CD14-positive monocyte (primary cell): ENCODE results near the gene MRPL50. TPM values are rescaled to one million over a fixed set of nuclear protein-coding genes. Genes with fewer than 3 reads are reported as not detected.

Source experiments
- DNase-seq, 3 donors: peaks; one replicate each; pipeline ENCODE4 v3.0.0-alpha.2; 2011 to 2022
- H2AFZ ChIP-seq: 2 replicates; pipeline ENCODE4 v1.6.0; 2012; ENCODE audit warnings: mild to moderate bottlenecking, low read depth, low read length, inconsistent platforms; ENCODE audit not compliant: insufficient read depth, poor library complexity, severe bottlenecking
- H3K27ac ChIP-seq, 2 donors: 1 replicate in 1 of 2; 2 replicates in 1 of 2; pipeline ENCODE4 v1.5.1; 2012 to 2013; ENCODE audit warnings: low read length in 2 of 2, control low read depth in 1 of 2, inconsistent platforms in 1 of 2, low read depth in 1 of 2, mild to moderate bottlenecking in 1 of 2
- H3K27me3 ChIP-seq, 2 donors: one replicate each; pipeline versions ENCODE4 v1.6.0 to v1.6.1; 2011 to 2013; ENCODE audit warnings: low read length in 2 of 2; ENCODE audit not compliant: control insufficient read depth in 2 of 2, insufficient read depth in 2 of 2
- H3K36me3 ChIP-seq, 2 donors: replicated peaks in 1 of 2; 1 replicate in 1 of 2; 2 replicates in 1 of 2; pipeline versions ENCODE4 v1.5.1 to v1.6.1; 2012 to 2013; ENCODE audit warnings: low read length in 2 of 2, control low read depth in 1 of 2, inconsistent platforms in 1 of 2, mild to moderate bottlenecking in 1 of 2; ENCODE audit not compliant: insufficient read depth in 2 of 2, control insufficient read depth in 1 of 2
- H3K4me1 ChIP-seq, 2 donors: 1 replicate in 1 of 2; 2 replicates in 1 of 2; pipeline versions ENCODE4 v1.5.1 to v1.6.1; 2012 to 2013; ENCODE audit warnings: low read length in 2 of 2, control low read depth in 1 of 2, inconsistent platforms in 1 of 2, mild to moderate bottlenecking in 1 of 2, moderate library complexity in 1 of 2; ENCODE audit not compliant: insufficient read depth in 2 of 2, control insufficient read depth in 1 of 2
- H3K4me2 ChIP-seq: replicated peaks from 2 replicates; pipeline ENCODE3; 2012; ENCODE audit warnings: low read length, moderate library complexity, mild to moderate bottlenecking; ENCODE audit not compliant: poor library complexity, severe bottlenecking; ENCODE audit errors: extremely low read depth
- H3K4me3 ChIP-seq, 3 experiments: fragments of 200-600 bp in 1 of 3; sonication (generic) in 1 of 3; replicated peaks in 1 of 3; 1 replicate in 2 of 3; 2 replicates in 1 of 3; pipeline ENCODE4 v1.5.1; 2011 to 2013; ENCODE audit warnings: low read length in 3 of 3, mild to moderate bottlenecking in 3 of 3, control low read depth in 2 of 3, low read depth in 2 of 3, inconsistent platforms in 1 of 3, moderate library complexity in 1 of 3
- H3K79me2 ChIP-seq: 2 replicates; pipeline ENCODE4 v1.6.0; 2012; ENCODE audit warnings: mild to moderate bottlenecking, control low read depth, inconsistent platforms, low read length, moderate library complexity; ENCODE audit not compliant: insufficient read depth
- H3K9ac ChIP-seq: 2 replicates; pipeline ENCODE4 v1.6.0; 2017; ENCODE audit warnings: low read length, mild to moderate bottlenecking; ENCODE audit not compliant: insufficient read depth, poor library complexity, severe bottlenecking
- H3K9me3 ChIP-seq, 2 donors: replicated peaks in 1 of 2; 1 replicate in 1 of 2; 2 replicates in 1 of 2; pipeline versions ENCODE4 v1.5.1 to v1.6.1; 2012 to 2013; ENCODE audit warnings: low read length in 2 of 2, control low read depth in 1 of 2; ENCODE audit not compliant: control insufficient read depth in 1 of 2, insufficient read depth in 1 of 2
- H4K20me1 ChIP-seq: 2 replicates; pipeline ENCODE4 v1.6.0; 2012; ENCODE audit warnings: mild to moderate bottlenecking, low read length, control low read depth, moderate library complexity; ENCODE audit not compliant: insufficient read depth
- H3K27ac Mint-ChIP-seq, 7 donors: one replicate each; pipeline ENCODE4 v1.8.0; 2020; ENCODE audit warnings: mild to moderate bottlenecking in 7 of 7, mixed read lengths in 7 of 7, moderate library complexity in 6 of 7, inconsistent platforms in 2 of 7
- H3K27me3 Mint-ChIP-seq, 3 donors: one replicate each; pipeline ENCODE4 v1.8.0; 2021 to 2022; ENCODE audit warnings: low read depth in 3 of 3, mild to moderate bottlenecking in 3 of 3, mixed read lengths in 3 of 3, moderate library complexity in 3 of 3, inconsistent platforms in 1 of 3
- H3K36me3 Mint-ChIP-seq, 2 donors: one replicate each; pipeline ENCODE4 v1.8.0; 2020; ENCODE audit warnings: mixed read lengths in 2 of 2, inconsistent platforms in 1 of 2, mild to moderate bottlenecking in 1 of 2
- H3K4me1 Mint-ChIP-seq: one replicate; pipeline ENCODE4 v1.8.0; 2020; ENCODE audit warnings: mild to moderate bottlenecking, mixed read lengths
- H3K4me3 Mint-ChIP-seq, 2 donors: one replicate each; pipeline ENCODE4 v1.8.0; 2020; ENCODE audit warnings: mild to moderate bottlenecking in 2 of 2, mixed read lengths in 2 of 2, moderate library complexity in 1 of 2
- H3K9me3 Mint-ChIP-seq, 7 donors: one replicate each; pipeline ENCODE4 v1.8.0; 2020 to 2022; ENCODE audit warnings: mixed read lengths in 7 of 7, mild to moderate bottlenecking in 6 of 7, moderate library complexity in 6 of 7, inconsistent platforms in 2 of 7
- CTCF ChIP-seq: fragments of 200-600 bp; IDR thresholded peaks from one replicate; pipeline ENCODE4 v1.8.0; 2022; ENCODE audit warnings: antibody characterized with exemption, mild to moderate bottlenecking
- WGBS: methylation state at CpG from one replicate; pipeline ENCODE4 v1.1.5; 2013; ENCODE audit warnings: missing lambda C conversion rate; ENCODE audit not compliant: insufficient coverage; 5-methylcytosine and 5-hydroxymethylcytosine counted together
- intact Hi-C, 2 donors: fragments of 100-400 bp; cut with micrococcal nuclease; formaldehyde crosslinking; loops; one replicate each; pipeline versions ENCODE4 v1.15.0 to v1.15.1; 2023
- polyA plus RNA-seq, 3 donors: library from polyadenylated mRNA; depleted of rRNA in 1 of 3; unstranded in 2 of 3; stranded (reverse) in 1 of 3; fragments of 300-500 nt in 2 of 3; fragments of >200 nt in 1 of 3; fragmentation: Illumina TruSeq in 2 of 3; gene quantifications; 1 replicate in 2 of 3; 2 replicates in 1 of 3; pipeline ENCODE4 v1.2.3, GENCODE V29; 2012 to 2021

MRPL50 gene
- polyA plus RNA-seq, 3 donors: 1.9 to 4.9 (median 4.8) TPM

- no peaks in the 10 kb centered on the region for H3K36me3 ChIP-seq
- no peak overlapping the region for H3K4me3 Mint-ChIP-seq
Measured at GRCh38 chr9:101372327-101373118, 25.9 kb downstream of the MRPL50 start.

GRCh38 chr9:101371813-101372212, 26.6 kb downstream of the MRPL50 start:
- WGBS: no CpG with 5 or more reads among the region's 3 CpGs
- TF ChIP-seq CTCF: no peak

More at GRCh38 chr9:101372327-101373118, 25.9 kb downstream of the MRPL50 start:
- Histone ChIP-seq H3K9ac (no peak overlapping the region), H3K4me1 (no peaks in the 10 kb centered on the region), H3K9me3 (no peaks in the 10 kb centered on the region), H4K20me1 (no peaks in the 10 kb centered on the region), H3K4me2 (no peak overlapping the region), H3K27ac (no peak overlapping the region), H3K79me2 (no peaks in the 10 kb centered on the region), H2AFZ (no peak overlapping the region), H3K27me3 (no peaks in the 10 kb centered on the region), H3K4me3 (no peak overlapping the region)
- Mint-ChIP-seq H3K36me3 (no peaks in the 10 kb centered on the region), H3K27ac (no peak overlapping the region), H3K27me3 (peaks cover 0 to 4% (median 3%) of the 10 kb centered on the region in 3 donors), H3K4me1 (no peaks in the 10 kb centered on the region), H3K9me3 (peaks cover under 1 to 4% (median 2%) of the 10 kb centered on the region in 7 donors)
- DNase-seq: no peak
- 53% methylated on average over 2 of the region's 2 CpGs for WGBS
- intact Hi-C loops: no loop called here
- no peak for TF ChIP-seq CTCF

More at GRCh38 chr9:101371813-101372212, 26.6 kb downstream of the MRPL50 start:
- Histone ChIP-seq H3K4me2 (no peak overlapping the region), H3K4me3 (no peak overlapping the region), H4K20me1 (no peaks in the 10 kb centered on the region), H3K36me3 (no peaks in the 10 kb centered on the region), H3K27ac (no peak overlapping the region), H3K9ac (no peak overlapping the region), H3K79me2 (no peaks in the 10 kb centered on the region), H3K27me3 (no peaks in the 10 kb centered on the region), H3K4me1 (no peaks in the 10 kb centered on the region), H2AFZ (no peak overlapping the region), H3K9me3 (no peaks in the 10 kb centered on the region)
- no peak for DNase-seq
- Mint-ChIP-seq H3K4me1 (no peaks in the 10 kb centered on the region), H3K27me3 (peaks cover 0 to 7% (median 3%) of the 10 kb centered on the region in 3 donors), H3K27ac (no peak overlapping the region), H3K4me3 (no peak overlapping the region), H3K9me3 (peaks cover 0 to 4% (median 2%) of the 10 kb centered on the region in 7 donors), H3K36me3 (no peaks in the 10 kb centered on the region)
- intact Hi-C loops: no loop called here
